Thymus (tissue), 11 donors: ENCODE measurements around the gene CCDC6. TPM values are rescaled to one million over a fixed set of nuclear protein-coding genes. Genes with fewer than 3 reads are reported as not detected.

Source experiments
- DNase-seq, 9 donors: peaks; one replicate each; pipeline ENCODE4 v3.0.0-alpha.2; 2013; ENCODE audit warnings: low spot score in 9 of 9, low read depth in 6 of 9, missing footprints in 1 of 9
- H3K27ac ChIP-seq, 2 donors: one replicate each; pipeline ENCODE4 v1.5.1; 2013; ENCODE audit warnings: control low read depth in 1 of 2, low read depth in 1 of 2, low read length in 1 of 2, mild to moderate bottlenecking in 1 of 2, moderate library complexity in 1 of 2
- H3K27me3 ChIP-seq, 2 donors: one replicate each; pipeline ENCODE4 v1.5.1; 2013; ENCODE audit warnings: low read length in 1 of 2; ENCODE audit not compliant: control insufficient read depth in 2 of 2, insufficient read depth in 1 of 2
- H3K36me3 ChIP-seq, 2 donors: one replicate each; pipeline ENCODE4 v1.5.1; 2013; ENCODE audit warnings: low read length in 1 of 2, mild to moderate bottlenecking in 1 of 2, moderate library complexity in 1 of 2; ENCODE audit not compliant: control insufficient read depth in 2 of 2, insufficient read depth in 2 of 2
- H3K4me1 ChIP-seq, 2 donors: one replicate each; pipeline ENCODE4 v1.5.1; 2013; ENCODE audit warnings: low read length in 2 of 2; ENCODE audit not compliant: control insufficient read depth in 2 of 2, insufficient read depth in 2 of 2
- H3K4me3 ChIP-seq, 2 donors: one replicate each; pipeline ENCODE4 v1.5.1; 2013; ENCODE audit warnings: low read length in 2 of 2, control low read depth in 1 of 2, mild to moderate bottlenecking in 1 of 2
- H3K9me3 ChIP-seq, 2 donors: one replicate each; pipeline ENCODE4 v1.5.1; 2013; ENCODE audit warnings: low read length in 1 of 2, mild to moderate bottlenecking in 1 of 2; ENCODE audit not compliant: control insufficient read depth in 2 of 2, insufficient read depth in 1 of 2
- WGBS: extraction: QIAGEN DNeasy Blood & Tissue Kit; methylation state at CpG from one replicate; pipeline ENCODE4 v1.1.7; 2013; 5-methylcytosine and 5-hydroxymethylcytosine counted together
- polyA plus RNA-seq: library from polyadenylated mRNA; stranded (reverse); fragments of 200-250 nt; gene quantifications from one replicate; pipeline ENCODE4 v1.2.3, GENCODE V29; 2013
- total RNA-seq: library from RNA; stranded (reverse); fragments of 120-200 nt; gene quantifications from one replicate; pipeline ENCODE4 v1.2.4, GENCODE V29; 2013
- donor health status: healthy.

CCDC6 gene
- total and polyA plus RNA-seq, 2 donors: 9.3 to 19.9 TPM

DNA sequence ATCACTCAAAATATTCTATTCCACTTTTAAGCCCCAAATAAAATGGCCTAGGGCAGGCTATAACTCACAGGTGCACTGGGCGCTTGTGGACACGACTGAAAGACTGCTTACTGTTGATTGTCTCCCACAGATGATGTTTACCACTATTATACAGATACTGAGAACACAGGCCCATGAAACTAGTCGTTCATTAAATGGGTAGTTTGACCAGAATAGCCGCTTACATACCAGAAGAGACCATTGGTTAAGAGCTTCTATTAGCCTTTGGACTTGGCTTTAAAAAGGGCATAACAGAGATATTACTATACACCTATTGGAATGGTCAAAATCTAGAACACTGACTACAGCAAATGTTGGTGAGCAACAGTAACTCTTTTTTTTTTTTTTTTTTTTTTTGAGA lies 4.3 kb downstream of the CCDC6 start:
- H3K9me3 ChIP-seq: no peaks in the 10 kb centered on the region
- 98% methylated on average over 4 of the region's 4 CpGs for WGBS
- H3K27ac ChIP-seq: no peak overlapping the region
- peaks cover 20 to 30% of the 10 kb centered on the region in 2 donors for H3K4me1 ChIP-seq
- DNase-seq: no peak
- no peaks in the 10 kb centered on the region for H3K27me3 ChIP-seq
- H3K36me3 ChIP-seq: peaks cover 0 to 3% of the 10 kb centered on the region in 2 donors
- no peak overlapping the region for H3K4me3 ChIP-seq

DNA sequence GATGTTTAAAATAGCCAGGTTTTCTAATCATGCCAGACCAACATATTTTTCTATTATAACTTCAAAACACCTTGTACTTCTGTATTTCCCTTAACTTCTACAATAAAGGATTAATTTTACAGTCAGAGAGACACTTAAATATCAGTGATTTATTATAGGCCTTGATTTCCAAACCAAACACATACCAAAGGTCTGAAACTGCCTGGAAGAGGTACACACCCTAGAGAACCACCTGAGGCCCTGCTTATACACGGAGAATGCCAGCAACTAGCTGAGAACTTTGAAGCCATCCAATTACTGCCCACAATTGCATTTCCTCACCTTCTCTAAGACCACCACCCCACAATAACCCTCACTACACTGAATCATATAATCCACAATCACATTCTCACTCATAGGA lies 4.9 kb downstream of the CCDC6 start:
- Histone ChIP-seq H3K9me3 (no peaks in the 10 kb centered on the region), H3K4me1 (peaks cover 20 to 30% of the 10 kb centered on the region in 2 donors), H3K4me3 (no peak overlapping the region)

DNA sequence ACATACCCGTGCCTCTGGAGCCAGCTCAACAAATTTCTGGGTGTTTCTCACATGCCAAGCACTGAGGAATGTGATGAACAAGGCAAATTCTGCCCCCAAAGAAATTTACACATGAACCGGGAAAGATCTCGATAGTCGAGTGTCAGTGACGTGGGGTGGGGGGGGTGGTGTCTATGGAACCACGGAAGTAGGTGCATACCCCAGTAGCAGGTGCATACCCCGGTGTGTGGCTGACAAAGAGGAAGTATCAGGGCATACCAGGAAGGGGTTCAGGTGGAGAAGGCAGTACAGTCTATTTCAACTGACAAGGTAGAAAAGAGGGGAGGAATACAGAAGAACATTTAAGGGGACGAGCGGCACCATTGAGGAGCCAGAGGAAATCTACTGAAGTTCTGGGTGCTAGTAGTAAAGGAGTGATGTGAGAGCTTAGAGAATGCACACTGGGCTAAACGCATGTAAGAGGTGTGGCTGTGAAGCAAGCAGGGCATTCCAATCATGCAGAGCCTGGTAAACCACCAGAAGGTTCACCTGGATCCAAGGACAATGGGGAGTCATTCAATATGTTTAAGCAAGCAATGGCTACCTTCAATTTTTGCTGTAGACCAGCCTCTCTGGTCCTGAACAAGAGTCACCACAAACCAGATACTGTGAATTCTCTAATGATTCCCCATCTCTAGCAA lies 6.2 kb downstream of the CCDC6 start:
- no peak overlapping the region for H3K4me3 ChIP-seq
- 35% methylated on average over 10 of the region's 10 CpGs for WGBS
- H3K9me3 ChIP-seq: no peaks in the 10 kb centered on the region
- peak overlapping the region in 1 of 2 donors; percentile 56 for H3K27ac ChIP-seq
- H3K36me3 ChIP-seq: peaks cover 0 to 3% of the 10 kb centered on the region in 2 donors
- peak in 2 of 9 donors; percentile 46 to 48 for DNase-seq
- H3K27me3 ChIP-seq: no peaks in the 10 kb centered on the region
- peaks cover 20 to 27% of the 10 kb centered on the region in 2 donors for H3K4me1 ChIP-seq

More for the DNA sequence above, 4.9 kb downstream of the CCDC6 start:
- Histone ChIP-seq H3K36me3 (peaks cover 0 to 3% of the 10 kb centered on the region in 2 donors), H3K27me3 (no peaks in the 10 kb centered on the region), H3K27ac (no peak overlapping the region)
- WGBS: 95% methylated on average over 1 of the region's 1 CpG
- DNase-seq: no peak

DNA sequence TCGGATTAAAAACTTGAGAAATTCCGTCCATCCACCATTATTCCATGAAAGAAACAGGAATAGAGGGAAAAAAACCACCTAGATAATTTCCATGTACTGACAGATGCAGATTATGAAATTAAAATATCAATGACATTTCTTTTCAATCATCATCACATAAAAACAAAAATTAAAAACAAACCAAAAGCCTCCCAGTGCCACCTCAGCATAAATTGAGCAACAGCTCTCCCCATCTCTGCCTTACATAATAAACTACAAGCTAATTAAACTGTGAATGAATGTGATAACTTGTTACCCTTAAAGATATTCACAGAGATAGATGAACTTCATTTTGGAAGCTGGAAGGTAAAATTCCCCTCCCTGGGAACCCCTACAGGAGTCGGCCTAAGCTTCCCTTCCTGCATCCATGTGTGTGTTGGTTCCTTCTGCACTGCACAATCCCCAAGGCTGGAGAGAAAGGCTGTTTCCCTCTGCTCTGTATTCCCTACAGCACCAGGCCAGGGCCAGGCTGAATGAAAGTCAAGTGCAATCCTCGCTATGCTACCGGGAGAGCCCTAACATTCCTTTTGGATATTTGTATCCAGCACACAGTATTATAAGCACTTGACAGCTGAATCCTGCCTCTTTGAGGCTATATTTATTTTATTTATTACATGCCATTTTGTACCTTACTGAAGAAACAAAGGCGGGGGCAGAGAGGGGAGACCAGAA lies 8.1 kb downstream of the CCDC6 start:
- Histone ChIP-seq H3K27ac (no peak overlapping the region), H3K36me3 (no peaks in the 10 kb centered on the region), H3K4me3 (no peak overlapping the region), H3K9me3 (no peaks in the 10 kb centered on the region), H3K27me3 (no peaks in the 10 kb centered on the region), H3K4me1 (peaks cover 12 to 14% of the 10 kb centered on the region in 2 donors)
- DNase-seq: no peak
- 97% methylated on average over 6 of the region's 6 CpGs for WGBS

DNA sequence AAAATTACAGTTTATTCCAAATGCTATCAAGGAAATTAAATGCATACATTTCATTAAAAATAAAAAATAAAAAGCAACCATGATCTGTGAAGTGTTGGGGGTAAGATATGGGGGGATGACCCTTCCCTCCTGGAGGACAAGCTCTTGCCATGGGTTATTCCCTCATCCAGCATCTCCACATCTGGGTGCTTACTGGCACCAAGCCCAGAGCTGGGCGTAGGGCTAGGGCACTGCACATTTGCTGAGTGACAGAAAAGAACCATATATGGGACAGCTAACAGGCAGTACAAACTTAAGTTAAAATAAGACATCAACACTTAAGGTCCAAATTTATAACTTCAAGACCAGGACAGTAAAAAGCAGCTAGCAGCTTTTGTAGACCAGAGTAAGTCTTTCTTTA lies 10.2 kb downstream of the CCDC6 start:
- Histone ChIP-seq H3K4me1 (peaks cover 10 to 14% of the 10 kb centered on the region in 2 donors), H3K36me3 (no peaks in the 10 kb centered on the region), H3K9me3 (no peaks in the 10 kb centered on the region), H3K27me3 (no peaks in the 10 kb centered on the region), H3K27ac (no peak overlapping the region), H3K4me3 (no peak overlapping the region)
- no peak for DNase-seq
- 95% methylated on average over 1 of the region's 1 CpG for WGBS

DNA sequence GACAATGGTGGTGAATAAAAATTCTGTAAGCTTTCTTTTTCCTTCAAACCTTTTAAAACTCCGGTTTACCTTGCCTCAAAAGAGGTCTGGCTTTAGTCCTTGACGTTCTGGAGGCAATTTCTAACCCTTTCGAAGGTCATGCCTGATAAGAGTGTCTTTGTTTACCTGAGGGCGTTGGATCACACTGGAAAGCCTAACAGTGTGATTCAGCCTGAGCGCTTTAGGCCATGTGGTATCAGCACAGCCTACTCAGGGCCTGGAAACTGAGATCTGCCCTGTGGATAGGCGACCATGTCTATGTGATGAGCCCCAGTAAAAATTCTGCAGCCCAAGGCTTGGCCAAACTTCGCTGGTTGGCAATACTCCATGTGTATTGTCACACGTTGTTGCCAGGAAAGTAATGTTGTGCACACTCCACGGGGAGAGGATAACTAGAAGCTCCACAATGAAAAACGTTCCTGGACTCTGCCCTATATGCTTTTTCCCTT lies 10.7 kb downstream of the CCDC6 start:
- no peak overlapping the region for H3K27ac ChIP-seq
- DNase-seq: no peak

DNA sequence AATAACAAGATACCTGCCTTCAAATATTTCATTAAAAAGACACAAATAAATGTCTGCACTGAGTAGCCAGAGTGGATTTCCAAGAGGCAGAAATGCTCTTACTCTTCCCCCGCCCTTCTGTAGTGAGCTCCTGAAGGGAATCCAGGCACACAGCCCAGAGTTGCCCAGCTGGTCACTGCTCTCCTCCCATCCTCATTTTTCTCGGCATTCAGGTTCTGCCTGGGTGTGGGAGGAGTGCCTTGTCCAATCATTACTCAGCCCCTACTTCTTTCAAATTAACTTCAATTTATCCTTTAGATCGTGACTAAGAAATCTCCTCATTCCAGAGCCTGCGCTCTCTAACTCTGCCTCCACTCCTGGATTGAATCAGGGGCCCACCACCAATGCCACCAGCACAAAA lies 12.2 kb downstream of the CCDC6 start:
- H3K9me3 ChIP-seq: no peaks in the 10 kb centered on the region
- no peaks in the 10 kb centered on the region for H3K4me1 ChIP-seq
- H3K27ac ChIP-seq: no peak overlapping the region
- DNase-seq: no peak
- H3K36me3 ChIP-seq: peaks cover 0 to 2% of the 10 kb centered on the region in 2 donors
- no peak overlapping the region for H3K4me3 ChIP-seq
- WGBS: 97% methylated on average over 4 of the region's 4 CpGs
- no peaks in the 10 kb centered on the region for H3K27me3 ChIP-seq

More for the DNA sequence above, 10.7 kb downstream of the CCDC6 start:
- no peak overlapping the region for H3K4me3 ChIP-seq
- no peaks in the 10 kb centered on the region for H3K9me3 ChIP-seq
- H3K27me3 ChIP-seq: no peaks in the 10 kb centered on the region
- peaks cover 8 to 11% of the 10 kb centered on the region in 2 donors for H3K4me1 ChIP-seq
- H3K36me3 ChIP-seq: no peaks in the 10 kb centered on the region
- WGBS: 93% methylated on average over 10 of the region's 10 CpGs

DNA sequence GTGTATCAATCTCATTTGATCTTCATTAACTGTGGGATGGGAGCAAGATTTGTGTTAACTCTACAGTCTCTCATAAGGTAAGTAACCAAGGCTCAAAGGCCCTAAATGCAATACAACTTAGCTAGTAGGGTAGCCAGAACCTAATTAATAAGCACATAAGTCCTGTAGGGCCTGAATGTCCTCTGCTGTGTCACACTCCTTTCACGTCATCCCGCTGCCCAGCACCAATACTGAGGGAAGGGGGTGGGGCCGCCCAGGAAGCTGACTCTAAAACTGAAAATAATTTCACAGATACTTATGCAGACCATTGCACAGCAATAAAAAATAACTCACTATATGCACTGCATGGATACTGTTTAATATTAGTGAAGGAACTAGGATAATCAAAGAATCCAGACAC lies 13.7 kb downstream of the CCDC6 start:
- 98% methylated on average over 3 of the region's 3 CpGs for WGBS
- H3K27ac ChIP-seq: no peak overlapping the region
- no peaks in the 10 kb centered on the region for H3K27me3 ChIP-seq

DNA sequence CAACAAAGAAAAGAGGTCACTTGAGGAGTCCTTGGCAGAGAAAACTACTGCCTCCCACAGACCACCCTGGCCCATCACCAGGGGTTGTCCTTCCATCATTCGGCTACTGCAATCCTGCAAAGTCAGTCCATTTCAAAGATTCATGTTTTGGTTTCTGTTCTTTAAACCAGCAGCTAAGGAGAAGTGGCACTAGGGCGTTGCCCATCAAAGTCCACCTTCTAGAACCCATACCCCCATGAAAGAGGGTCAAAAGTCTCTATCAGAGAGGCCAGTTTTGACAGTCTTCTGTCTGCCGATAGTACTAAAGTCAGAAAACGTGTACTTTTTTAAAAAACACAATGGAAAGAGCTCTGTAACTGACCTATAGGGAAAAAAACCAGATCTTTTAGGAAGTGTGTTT lies 14.4 kb downstream of the CCDC6 start:
- Histone ChIP-seq H3K4me1 (no peaks in the 10 kb centered on the region), H3K4me3 (no peak overlapping the region), H3K9me3 (no peaks in the 10 kb centered on the region), H3K36me3 (peaks cover 0 to 2% of the 10 kb centered on the region in 2 donors), H3K27ac (no peak overlapping the region), H3K27me3 (no peaks in the 10 kb centered on the region)
- WGBS: 92% methylated on average over 4 of the region's 4 CpGs
- DNase-seq: no peak

More for the DNA sequence above, 13.7 kb downstream of the CCDC6 start:
- Histone ChIP-seq H3K36me3 (peaks cover 0 to 2% of the 10 kb centered on the region in 2 donors), H3K4me3 (no peak overlapping the region), H3K9me3 (no peaks in the 10 kb centered on the region), H3K4me1 (no peaks in the 10 kb centered on the region)
- no peak for DNase-seq
